ENCODE measurements around the gene USE1.

The USE1 gene

DNA sequence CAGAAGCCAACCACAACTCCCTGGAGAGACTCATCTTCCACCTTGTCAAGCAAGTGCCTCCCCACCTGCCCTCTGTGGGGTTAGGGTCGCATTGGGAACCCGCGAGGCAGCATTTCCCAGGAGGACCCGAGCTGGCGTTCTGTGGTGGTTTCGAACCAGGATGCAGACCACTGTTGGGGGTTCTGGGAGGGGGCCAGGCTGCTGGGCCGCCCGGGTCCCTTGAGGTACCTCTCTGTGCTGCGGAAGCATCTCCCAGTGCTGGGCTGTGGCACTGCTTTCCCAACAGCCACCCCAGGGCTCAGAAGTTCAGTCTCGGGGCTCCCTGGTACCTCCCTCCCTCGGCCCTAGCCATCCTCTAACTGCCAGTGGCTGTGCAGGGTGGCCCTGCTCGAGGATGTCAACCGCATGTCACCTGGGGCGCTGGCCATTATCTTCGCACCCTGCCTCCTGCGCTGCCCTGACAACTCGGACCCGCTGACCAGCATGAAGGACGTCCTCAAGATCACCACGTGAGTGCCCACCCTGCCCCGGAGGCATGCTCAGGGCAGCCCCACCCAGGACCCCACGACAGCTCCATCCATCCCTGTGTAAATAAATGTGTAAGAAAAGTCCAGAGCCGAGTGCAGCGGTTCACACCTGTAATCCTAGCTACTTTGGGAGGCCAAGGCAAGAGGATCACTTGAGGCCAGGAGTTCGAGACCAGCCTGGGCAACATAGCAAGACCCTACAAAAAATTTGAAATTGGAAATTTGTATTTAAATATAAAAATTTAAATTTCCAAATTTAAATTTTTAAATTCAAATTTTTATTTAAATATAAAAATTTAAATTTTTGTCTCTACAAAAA, 8.2 kb upstream of the USE1 start:
- no peak overlapping the region for H3K9ac ChIP-seq (ENCODE audit: low read depth, low read length)
- no peak overlapping the region for H3K4me3 ChIP-seq (ENCODE audit: low read length)
- peaks cover 73% of the 10 kb centered on the region for H3K36me3 ChIP-seq (ENCODE audit: insufficient read depth, low read length)

DNA sequence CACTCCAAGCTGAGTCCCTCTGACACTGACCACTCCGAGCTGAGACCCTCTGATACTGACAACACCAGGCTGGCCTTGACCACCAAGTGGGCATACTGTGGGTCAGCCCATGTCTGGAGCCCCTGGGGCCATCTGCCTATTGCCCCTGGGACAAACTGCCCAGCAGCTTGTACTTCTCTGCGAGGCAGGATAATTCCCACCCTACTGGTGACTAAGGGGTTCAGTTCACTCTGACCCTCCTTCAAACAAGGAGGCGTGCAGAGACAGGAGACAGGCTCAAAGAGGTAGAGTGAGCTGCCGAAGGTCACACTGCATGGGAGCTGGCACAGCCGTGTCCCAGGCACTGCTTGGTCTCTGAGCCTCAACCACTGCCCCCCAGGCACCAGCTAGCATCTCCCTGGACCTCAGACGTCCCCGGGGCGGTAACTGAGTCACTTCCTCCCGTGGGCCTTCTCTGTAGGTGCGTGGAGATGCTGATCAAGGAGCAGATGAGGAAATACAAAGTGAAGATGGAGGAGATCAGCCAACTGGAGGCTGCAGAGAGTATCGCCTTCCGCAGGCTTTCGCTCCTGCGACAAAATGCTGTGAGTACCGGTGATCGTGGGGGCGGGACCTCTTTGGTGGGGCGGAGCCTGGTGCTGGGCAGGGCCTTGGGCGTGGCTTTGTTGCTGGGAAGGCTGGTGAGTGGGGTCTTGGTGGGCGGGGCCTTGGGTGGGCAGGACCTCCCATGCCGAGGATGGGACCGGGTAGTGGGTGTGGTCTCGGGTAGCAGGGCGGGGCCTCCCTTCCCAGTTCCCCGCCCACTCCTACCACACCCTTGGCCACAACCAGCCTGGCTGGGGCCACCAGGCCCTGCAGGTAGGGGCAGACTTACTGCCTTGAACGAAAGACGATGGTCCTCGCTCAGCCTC, 5.8 kb upstream of the USE1 start:
- Histone ChIP-seq H3K4me1 (ENCODE audit: control insufficient read depth, insufficient read depth, low read length) (peaks cover 14% of the 10 kb centered on the region), H3K36me3 (ENCODE audit: insufficient read depth, low read length) (peaks cover 69% of the 10 kb centered on the region), H3K27me3 (ENCODE audit: control insufficient read depth, insufficient read depth, low read length) (no peaks in the 10 kb centered on the region), H3K4me2 (ENCODE audit: low read length) (no peak overlapping the region), H3K9me3 (replicated peaks; ENCODE audit: low read length) (no peaks in the 10 kb centered on the region), H3K9ac (ENCODE audit: low read depth, low read length) (no peak overlapping the region), H3K4me3 (ENCODE audit: low read length) (no peak overlapping the region)

More for the DNA sequence above, 8.2 kb upstream of the USE1 start:
- no peak overlapping the region for H3K4me2 ChIP-seq (ENCODE audit: low read length)
- peaks cover 13% of the 10 kb centered on the region for H3K4me1 ChIP-seq (ENCODE audit: control insufficient read depth, insufficient read depth, low read length)
- H3K27me3 ChIP-seq (ENCODE audit: control insufficient read depth, insufficient read depth, low read length): no peaks in the 10 kb centered on the region
- no peaks in the 10 kb centered on the region for H3K9me3 ChIP-seq (replicated peaks; ENCODE audit: low read length)

DNA sequence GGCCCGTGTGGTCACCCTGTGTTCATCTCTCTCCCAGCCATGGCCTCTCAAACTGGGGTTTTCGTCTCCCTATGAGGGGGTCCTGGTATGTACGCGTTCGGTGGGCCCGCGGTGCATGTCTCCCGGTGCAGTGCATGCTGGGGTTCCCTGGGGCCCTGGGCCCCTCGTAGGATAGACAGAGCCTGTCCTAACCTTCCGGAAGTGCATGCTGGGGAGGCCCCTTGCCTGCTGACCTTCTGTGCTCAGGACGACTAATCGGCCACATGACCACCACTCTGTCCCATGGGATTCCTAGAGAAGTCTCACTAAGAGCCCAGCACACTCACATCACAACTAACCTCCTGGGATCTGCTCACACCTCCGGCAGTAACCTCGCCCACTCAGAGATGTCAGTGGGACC, 4.9 kb upstream of the USE1 start:
- peaks cover 65% of the 10 kb centered on the region for H3K36me3 ChIP-seq (ENCODE audit: insufficient read depth, low read length)
- no peak overlapping the region for H3K4me3 ChIP-seq (ENCODE audit: low read length)
- H3K4me1 ChIP-seq (ENCODE audit: control insufficient read depth, insufficient read depth, low read length): peaks cover 20% of the 10 kb centered on the region

DNA sequence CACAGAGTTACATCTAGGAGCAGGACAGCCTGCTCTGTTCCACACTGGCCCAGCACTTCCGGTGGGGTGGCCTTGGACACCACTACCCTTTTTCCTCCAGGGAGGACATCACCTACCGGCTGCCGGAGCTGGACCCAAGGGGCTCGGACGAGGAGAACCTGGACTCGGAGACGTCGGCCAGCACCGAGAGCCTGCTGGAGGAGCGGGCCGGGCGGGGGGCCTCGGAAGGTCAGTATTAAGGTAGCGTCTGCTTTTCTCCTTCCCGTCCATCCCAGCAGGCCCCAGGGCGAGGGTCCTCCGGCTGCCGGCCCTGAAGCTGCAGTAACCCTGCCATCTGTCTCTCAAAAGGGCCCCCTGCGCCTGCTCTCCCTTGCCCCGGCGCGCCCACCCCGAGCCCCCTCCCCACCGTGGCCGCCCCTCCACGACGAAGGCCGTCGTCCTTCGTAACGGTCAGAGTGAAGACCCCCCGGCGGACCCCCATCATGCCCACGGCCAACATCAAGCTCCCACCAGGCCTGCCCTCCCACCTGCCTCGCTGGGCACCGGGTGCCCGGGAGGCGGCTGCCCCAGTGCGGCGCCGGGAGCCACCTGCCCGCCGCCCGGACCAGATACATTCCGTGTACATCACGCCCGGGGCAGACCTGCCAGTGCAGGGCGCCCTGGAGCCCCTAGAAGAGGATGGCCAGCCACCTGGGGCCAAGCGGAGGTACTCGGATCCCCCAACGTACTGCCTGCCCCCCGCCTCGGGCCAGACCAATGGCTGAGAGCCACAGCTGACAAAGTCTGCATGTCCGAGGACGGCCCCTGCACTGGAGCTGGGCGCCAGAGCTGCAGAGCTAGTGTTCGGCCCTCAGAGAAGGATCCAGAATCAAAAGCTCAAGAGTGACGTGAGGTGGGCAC, 3.4 kb upstream of the USE1 start:
- Histone ChIP-seq H3K9ac (ENCODE audit: low read depth, low read length) (no peak overlapping the region), H3K9me3 (replicated peaks; ENCODE audit: low read length) (no peaks in the 10 kb centered on the region), H3K4me1 (ENCODE audit: control insufficient read depth, insufficient read depth, low read length) (peaks cover 26% of the 10 kb centered on the region), H3K4me3 (ENCODE audit: low read length) (no peak overlapping the region), H3K4me2 (ENCODE audit: low read length) (no peak overlapping the region), H3K36me3 (ENCODE audit: insufficient read depth, low read length) (peaks cover 51% of the 10 kb centered on the region), H3K27me3 (ENCODE audit: control insufficient read depth, insufficient read depth, low read length) (no peaks in the 10 kb centered on the region)

More for the DNA sequence above, 4.9 kb upstream of the USE1 start:
- no peaks in the 10 kb centered on the region for H3K27me3 ChIP-seq (ENCODE audit: control insufficient read depth, insufficient read depth, low read length)
- H3K4me2 ChIP-seq (ENCODE audit: low read length): no peak overlapping the region
- H3K9me3 ChIP-seq (replicated peaks; ENCODE audit: low read length): no peaks in the 10 kb centered on the region
- H3K9ac ChIP-seq (ENCODE audit: low read depth, low read length): no peak overlapping the region

DNA sequence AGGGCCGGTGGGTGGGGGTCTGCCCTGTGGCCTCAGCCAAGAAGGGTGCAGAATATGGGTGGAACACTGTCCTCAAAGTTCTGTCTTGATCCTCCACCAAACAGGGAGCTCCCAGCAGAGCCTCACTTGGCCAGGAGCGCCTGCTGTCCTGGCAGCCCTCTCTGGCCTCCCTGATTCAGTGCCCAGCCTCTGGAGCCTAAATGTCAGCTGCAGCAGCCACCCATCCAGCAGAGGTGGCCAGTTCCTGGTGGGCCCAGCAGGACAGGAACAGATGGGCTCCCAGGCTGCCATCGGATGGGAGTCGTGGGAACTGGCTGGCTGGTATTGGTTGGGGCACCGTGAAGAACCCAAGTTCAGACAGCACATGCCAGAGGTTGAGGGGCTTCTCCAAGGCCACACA, 1.8 kb upstream of the USE1 start:
- no peaks in the 10 kb centered on the region for H3K27me3 ChIP-seq (ENCODE audit: control insufficient read depth, insufficient read depth, low read length)
- H3K36me3 ChIP-seq (ENCODE audit: insufficient read depth, low read length): peaks cover 50% of the 10 kb centered on the region
- H3K9me3 ChIP-seq (replicated peaks; ENCODE audit: low read length): no peaks in the 10 kb centered on the region
- no peak overlapping the region for H3K9ac ChIP-seq (ENCODE audit: low read depth, low read length)
- H3K4me3 ChIP-seq (ENCODE audit: low read length): no peak overlapping the region
- H3K4me2 ChIP-seq (ENCODE audit: low read length): no peak overlapping the region
- H3K4me1 ChIP-seq (ENCODE audit: control insufficient read depth, insufficient read depth, low read length): peaks cover 26% of the 10 kb centered on the region

DNA sequence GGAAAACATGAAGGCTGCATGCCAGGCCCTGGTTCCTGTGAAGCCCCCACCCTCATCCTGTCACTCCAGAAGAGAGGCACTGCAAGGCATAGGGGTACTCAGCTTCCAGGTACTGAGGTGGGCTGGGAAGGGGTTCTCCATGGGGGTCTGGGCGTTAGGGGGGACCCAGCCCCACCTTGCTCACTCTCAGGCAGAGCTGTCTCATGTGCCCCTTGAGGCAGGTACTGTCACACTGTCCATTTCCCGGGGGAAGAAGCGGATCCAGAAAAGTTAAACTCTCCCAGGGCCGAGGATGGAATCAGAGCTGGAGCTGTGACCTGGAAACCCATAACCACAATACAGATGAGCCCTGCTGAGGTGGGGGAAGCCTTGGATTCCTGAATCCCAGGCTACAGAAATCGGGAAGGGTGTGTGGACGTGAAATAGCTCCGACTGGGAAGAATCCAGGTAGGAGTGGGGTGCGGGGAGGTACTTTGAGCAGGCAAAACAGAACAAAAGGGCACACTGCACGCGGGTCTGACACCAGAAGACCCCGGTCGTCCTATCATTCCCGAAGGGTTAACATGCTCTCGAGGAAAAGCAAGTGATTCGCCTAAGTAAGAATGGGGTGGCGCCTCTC, 540 bp upstream of the USE1 start:
- H3K9me3 ChIP-seq (replicated peaks; ENCODE audit: low read length): no peaks in the 10 kb centered on the region

DNA sequence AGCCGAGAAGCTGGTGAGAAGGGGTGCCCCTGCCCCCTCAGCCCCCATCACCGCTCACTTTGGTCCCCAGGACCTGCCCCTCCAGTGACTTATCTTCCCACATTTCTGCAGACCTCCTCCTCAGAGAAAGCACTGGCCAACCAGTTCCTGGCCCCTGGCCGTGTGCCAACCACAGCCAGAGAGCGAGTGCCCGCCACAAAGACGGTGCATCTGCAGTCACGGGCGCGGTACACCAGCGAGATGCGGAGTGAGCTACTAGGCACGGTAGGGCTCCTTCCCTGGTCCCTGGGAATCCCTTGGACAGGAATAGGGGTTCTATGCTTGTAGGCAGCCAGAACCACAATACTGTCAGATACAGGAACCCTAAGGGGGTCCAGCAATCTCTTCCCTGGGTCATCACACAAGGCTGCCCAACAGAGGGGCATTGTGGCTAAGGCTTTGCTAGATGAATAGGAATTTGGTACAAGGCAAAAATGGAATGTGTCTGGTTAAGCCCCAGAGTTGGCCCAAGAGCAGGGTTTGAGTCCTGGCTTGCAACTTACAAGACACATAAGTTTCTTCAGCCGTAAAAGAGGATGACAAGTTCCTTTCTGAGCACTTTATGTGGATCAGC, 1.0 kb downstream of the USE1 start:
- H3K4me1 ChIP-seq (ENCODE audit: control insufficient read depth, insufficient read depth, low read length): peaks cover 25% of the 10 kb centered on the region
- peak overlapping the region; percentile 82 for H3K4me2 ChIP-seq (ENCODE audit: low read length)
- peaks cover 33% of the 10 kb centered on the region for H3K36me3 ChIP-seq (ENCODE audit: insufficient read depth, low read length)
- no peaks in the 10 kb centered on the region for H3K27me3 ChIP-seq (ENCODE audit: control insufficient read depth, insufficient read depth, low read length)
- no peak overlapping the region for H3K9ac ChIP-seq (ENCODE audit: low read depth, low read length)
- H3K9me3 ChIP-seq (replicated peaks; ENCODE audit: low read length): no peaks in the 10 kb centered on the region
- peak overlapping the region; percentile 95 for H3K4me3 ChIP-seq (ENCODE audit: low read length)

More for the DNA sequence above, 540 bp upstream of the USE1 start:
- Histone ChIP-seq H3K4me2 (ENCODE audit: low read length) (peak overlapping the region; percentile 82), H3K4me1 (ENCODE audit: control insufficient read depth, insufficient read depth, low read length) (peaks cover 19% of the 10 kb centered on the region), H3K9ac (ENCODE audit: low read depth, low read length) (peak overlapping the region; percentile 96), H3K4me3 (ENCODE audit: low read length) (peak overlapping the region; percentile 95), H3K36me3 (ENCODE audit: insufficient read depth, low read length) (peaks cover 44% of the 10 kb centered on the region), H3K27me3 (ENCODE audit: control insufficient read depth, insufficient read depth, low read length) (no peaks in the 10 kb centered on the region)

DNA sequence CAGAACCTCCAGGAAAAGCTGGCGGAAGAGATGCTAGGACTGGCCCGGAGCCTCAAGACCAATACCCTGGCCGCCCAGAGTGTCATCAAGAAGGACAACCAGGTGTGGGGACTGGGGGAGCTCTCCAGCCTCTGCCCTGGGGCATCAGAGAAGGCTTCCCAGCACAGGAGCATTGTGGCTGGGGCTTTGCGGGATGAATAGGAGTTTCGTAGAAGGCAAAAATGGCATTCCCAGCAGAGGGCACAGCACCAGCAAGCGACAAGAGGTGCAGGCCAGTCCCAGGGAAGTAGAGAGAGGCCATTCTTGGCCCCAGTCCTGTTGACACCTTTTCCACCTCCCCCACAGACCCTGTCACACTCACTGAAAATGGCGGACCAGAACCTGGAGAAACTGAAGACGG, 4.1 kb downstream of the USE1 start:
- Histone ChIP-seq H3K4me2 (ENCODE audit: low read length) (no peak overlapping the region), H3K27me3 (ENCODE audit: control insufficient read depth, insufficient read depth, low read length) (no peaks in the 10 kb centered on the region), H3K36me3 (ENCODE audit: insufficient read depth, low read length) (peaks cover 13% of the 10 kb centered on the region), H3K4me1 (ENCODE audit: control insufficient read depth, insufficient read depth, low read length) (peaks cover 25% of the 10 kb centered on the region), H3K9ac (ENCODE audit: low read depth, low read length) (no peak overlapping the region), H3K9me3 (replicated peaks; ENCODE audit: low read length) (no peaks in the 10 kb centered on the region), H3K4me3 (ENCODE audit: low read length) (no peak overlapping the region)

DNA sequence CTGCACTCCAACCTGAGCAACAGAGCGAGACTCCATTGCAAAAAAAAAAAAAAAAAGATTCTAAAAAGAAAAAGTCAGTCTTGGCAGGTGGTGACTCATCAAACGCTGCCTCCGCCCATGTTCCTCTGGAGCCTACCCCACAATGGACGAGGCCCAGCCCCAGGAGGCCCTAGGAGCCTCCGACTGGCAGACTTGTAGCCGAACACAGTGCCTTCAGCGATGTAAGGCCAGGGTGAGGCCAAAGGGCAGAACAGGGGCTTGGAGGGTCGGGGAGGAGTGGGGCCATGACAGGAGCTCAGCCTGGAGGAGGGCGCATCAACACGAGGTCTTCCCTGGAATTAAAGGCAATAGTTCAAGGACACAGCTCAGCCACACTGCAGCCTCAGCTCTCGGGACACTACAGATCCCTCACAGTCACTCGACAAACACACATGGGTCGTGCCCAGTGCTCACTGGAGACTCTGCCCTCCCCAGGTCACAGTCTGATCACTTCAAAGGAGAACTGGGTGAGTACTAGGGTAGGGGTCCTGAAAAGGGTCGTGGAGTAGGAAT, 5.1 kb downstream of the USE1 start:
- H3K9me3 ChIP-seq (replicated peaks; ENCODE audit: low read length): no peaks in the 10 kb centered on the region
- no peak overlapping the region for H3K4me3 ChIP-seq (ENCODE audit: low read length)
- H3K27me3 ChIP-seq (ENCODE audit: control insufficient read depth, insufficient read depth, low read length): no peaks in the 10 kb centered on the region
- H3K36me3 ChIP-seq (ENCODE audit: insufficient read depth, low read length): peaks cover 13% of the 10 kb centered on the region
- H3K4me2 ChIP-seq (ENCODE audit: low read length): peak overlapping the region; percentile 54
- H3K4me1 ChIP-seq (ENCODE audit: control insufficient read depth, insufficient read depth, low read length): peaks cover 18% of the 10 kb centered on the region
- H3K9ac ChIP-seq (ENCODE audit: low read depth, low read length): peak overlapping the region; percentile 23

DNA sequence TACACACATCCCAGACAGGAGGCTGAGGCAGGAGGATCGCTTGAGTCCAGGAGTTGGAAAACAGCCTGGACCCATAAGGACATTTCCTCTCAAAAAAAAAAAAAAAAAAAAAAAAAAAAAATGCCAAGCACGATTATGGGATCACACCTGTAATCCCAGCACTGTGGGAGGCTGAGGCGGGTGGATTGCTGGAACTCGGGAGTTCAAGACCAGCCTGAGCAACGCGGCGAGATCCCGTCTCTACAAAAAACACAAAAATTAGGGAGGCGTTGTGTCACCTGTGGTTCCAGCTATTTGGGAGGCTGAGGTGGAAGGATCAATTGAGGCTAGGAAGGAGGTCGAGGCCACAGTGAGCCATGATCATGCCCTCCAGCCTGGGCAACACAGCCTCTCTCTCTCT, 9.9 kb downstream of the USE1 start:
- no peaks in the 10 kb centered on the region for H3K9me3 ChIP-seq (replicated peaks; ENCODE audit: low read length)
- no peaks in the 10 kb centered on the region for H3K27me3 ChIP-seq (ENCODE audit: control insufficient read depth, insufficient read depth, low read length)
- H3K4me2 ChIP-seq (ENCODE audit: low read length): no peak overlapping the region
- peaks cover 7% of the 10 kb centered on the region for H3K36me3 ChIP-seq (ENCODE audit: insufficient read depth, low read length)
- peaks cover 18% of the 10 kb centered on the region for H3K4me1 ChIP-seq (ENCODE audit: control insufficient read depth, insufficient read depth, low read length)
- H3K9ac ChIP-seq (ENCODE audit: low read depth, low read length): no peak overlapping the region
- H3K4me3 ChIP-seq (ENCODE audit: low read length): no peak overlapping the region
